Natural killer cell (primary cell): Measurements from ENCODE around the gene ALCAM. TPM values are rescaled to one million over a fixed set of nuclear protein-coding genes. Genes with fewer than 3 reads are reported as not detected.

Experiments
- ATAC-seq, 3 donors: fragments of 150-1000 bp in 2 of 3; fragments of 200-7000 bp in 1 of 3; cut with Tn5 transposase; 1 replicate in 1 of 3; 2 replicates in 2 of 3; pipeline ENCODE4 v1.10.0; 2021; ENCODE audit warnings: mild to moderate bottlenecking in 2 of 3, moderate library complexity in 2 of 3
- DNase-seq, 2 donors: peaks; one replicate each; pipeline versions ENCODE4 v3.0.0 to v3.0.0-alpha.2; 2013 to 2021; ENCODE audit warnings: mixed read lengths in 1 of 2
- H3K27ac ChIP-seq: one replicate; pipeline ENCODE4 v1.5.1; 2013; ENCODE audit warnings: mild to moderate bottlenecking, low read length
- H3K27me3 ChIP-seq: one replicate; pipeline ENCODE4 v1.6.1; 2013; ENCODE audit warnings: low read length; ENCODE audit not compliant: control insufficient read depth, insufficient read depth
- H3K36me3 ChIP-seq: one replicate; pipeline ENCODE4 v1.6.1; 2013; ENCODE audit warnings: low read length; ENCODE audit not compliant: control insufficient read depth, insufficient read depth
- H3K4me1 ChIP-seq: one replicate; pipeline ENCODE4 v1.6.1; 2013; ENCODE audit warnings: low read length; ENCODE audit not compliant: control insufficient read depth, insufficient read depth
- H3K4me3 ChIP-seq: one replicate; pipeline ENCODE4 v1.5.1; 2013; ENCODE audit warnings: low read length
- H3K9me3 ChIP-seq: one replicate; pipeline ENCODE4 v1.6.1; 2013; ENCODE audit warnings: low read length; ENCODE audit not compliant: control insufficient read depth, insufficient read depth
- H3K27ac Mint-ChIP-seq, 2 donors: one replicate each; pipeline ENCODE4 v1.8.0; 2022; ENCODE audit warnings: mild to moderate bottlenecking in 2 of 2, mixed read lengths in 2 of 2, moderate library complexity in 1 of 2
- H3K27me3 Mint-ChIP-seq, 2 donors: one replicate each; pipeline ENCODE4 v1.8.0; 2022; ENCODE audit warnings: low read depth in 2 of 2, mixed read lengths in 2 of 2
- H3K36me3 Mint-ChIP-seq: one replicate; pipeline ENCODE4 v1.8.0; 2022; ENCODE audit warnings: mixed read lengths
- H3K4me1 Mint-ChIP-seq, 2 donors: one replicate each; pipeline ENCODE4 v1.8.0; 2022; ENCODE audit warnings: mixed read lengths in 2 of 2
- H3K4me3 Mint-ChIP-seq: one replicate; pipeline ENCODE4 v1.8.0; 2022; ENCODE audit warnings: mild to moderate bottlenecking, moderate library complexity, mixed read lengths
- H3K9me3 Mint-ChIP-seq, 2 donors: one replicate each; pipeline ENCODE4 v1.8.0; 2022; ENCODE audit warnings: mixed read lengths in 2 of 2
- WGBS: methylation state at CpG from one replicate; pipeline ENCODE4 v1.1.7; 2013; ENCODE audit warnings: missing lambda C conversion rate; ENCODE audit not compliant: insufficient coverage; 5-methylcytosine and 5-hydroxymethylcytosine counted together
- intact Hi-C: fragments of 100-400 bp; cut with micrococcal nuclease; formaldehyde crosslinking; loops from one replicate; pipeline ENCODE4 v1.14.2; 2022
- total RNA-seq, 4 donors: library from RNA; stranded (reverse); fragments of 120-200 nt in 1 of 4; gene quantifications; one replicate each; pipeline versions ENCODE4 v1.2.3 to v1.2.4, GENCODE V29; 2013 to 2022
- TF ChIP-seq, protein P1 (sequence below): fragments of 200-600 bp; IDR thresholded peaks from one replicate; pipeline ENCODE4 v1.8.0; 2022; ENCODE audit warnings: antibody characterized with exemption

Gene ALCAM
- total RNA-seq, 3 donors from 2014 or later (not counting 1 experiment from before 2014, with no cell fraction given) = 1.5 to 3.0 (median 1.5) TPM

DNA sequence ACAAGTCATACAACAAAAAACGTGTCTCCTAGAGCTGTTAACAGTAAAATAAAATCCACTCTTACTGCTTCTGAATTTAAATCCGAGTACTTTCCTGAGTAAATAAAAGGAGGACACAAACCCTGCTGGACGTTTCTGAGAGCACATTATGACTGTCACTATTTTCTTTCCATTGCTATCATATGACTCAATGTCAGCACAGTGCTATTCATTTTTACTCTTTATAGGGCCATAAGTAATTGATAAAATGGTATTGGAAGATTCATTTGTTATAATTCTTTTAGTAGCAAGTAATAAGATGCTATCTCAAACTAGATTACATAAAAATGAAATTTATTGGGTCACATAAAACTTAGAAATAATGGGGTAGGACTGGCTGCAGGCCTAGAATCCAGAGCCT lies 68.6 kb downstream of the ALCAM start:
- no peaks in the 10 kb centered on the region for H3K4me1 Mint-ChIP-seq
- Histone ChIP-seq H3K4me1 (no peaks in the 10 kb centered on the region), H3K9me3 (no peaks in the 10 kb centered on the region), H3K27ac (no peak overlapping the region), H3K4me3 (no peak overlapping the region), H3K27me3 (no peaks in the 10 kb centered on the region), H3K36me3 (no peaks in the 10 kb centered on the region)
- H3K36me3 Mint-ChIP-seq = no peaks in the 10 kb centered on the region
- TF ChIP-seq, protein P1, sequence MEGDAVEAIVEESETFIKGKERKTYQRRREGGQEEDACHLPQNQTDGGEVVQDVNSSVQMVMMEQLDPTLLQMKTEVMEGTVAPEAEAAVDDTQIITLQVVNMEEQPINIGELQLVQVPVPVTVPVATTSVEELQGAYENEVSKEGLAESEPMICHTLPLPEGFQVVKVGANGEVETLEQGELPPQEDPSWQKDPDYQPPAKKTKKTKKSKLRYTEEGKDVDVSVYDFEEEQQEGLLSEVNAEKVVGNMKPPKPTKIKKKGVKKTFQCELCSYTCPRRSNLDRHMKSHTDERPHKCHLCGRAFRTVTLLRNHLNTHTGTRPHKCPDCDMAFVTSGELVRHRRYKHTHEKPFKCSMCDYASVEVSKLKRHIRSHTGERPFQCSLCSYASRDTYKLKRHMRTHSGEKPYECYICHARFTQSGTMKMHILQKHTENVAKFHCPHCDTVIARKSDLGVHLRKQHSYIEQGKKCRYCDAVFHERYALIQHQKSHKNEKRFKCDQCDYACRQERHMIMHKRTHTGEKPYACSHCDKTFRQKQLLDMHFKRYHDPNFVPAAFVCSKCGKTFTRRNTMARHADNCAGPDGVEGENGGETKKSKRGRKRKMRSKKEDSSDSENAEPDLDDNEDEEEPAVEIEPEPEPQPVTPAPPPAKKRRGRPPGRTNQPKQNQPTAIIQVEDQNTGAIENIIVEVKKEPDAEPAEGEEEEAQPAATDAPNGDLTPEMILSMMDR = no peak
- no peaks in the 10 kb centered on the region for H3K27me3 Mint-ChIP-seq
- WGBS = 90% methylated on average over 3 of the region's 3 CpGs
- intact Hi-C loops = no loop called here
- H3K9me3 Mint-ChIP-seq = peaks cover 0 to 2% of the 10 kb centered on the region in 2 donors
- ATAC-seq (no peak), DNase-seq (no peak)
- H3K4me3 Mint-ChIP-seq = no peak overlapping the region
- no peak overlapping the region for H3K27ac Mint-ChIP-seq

DNA sequence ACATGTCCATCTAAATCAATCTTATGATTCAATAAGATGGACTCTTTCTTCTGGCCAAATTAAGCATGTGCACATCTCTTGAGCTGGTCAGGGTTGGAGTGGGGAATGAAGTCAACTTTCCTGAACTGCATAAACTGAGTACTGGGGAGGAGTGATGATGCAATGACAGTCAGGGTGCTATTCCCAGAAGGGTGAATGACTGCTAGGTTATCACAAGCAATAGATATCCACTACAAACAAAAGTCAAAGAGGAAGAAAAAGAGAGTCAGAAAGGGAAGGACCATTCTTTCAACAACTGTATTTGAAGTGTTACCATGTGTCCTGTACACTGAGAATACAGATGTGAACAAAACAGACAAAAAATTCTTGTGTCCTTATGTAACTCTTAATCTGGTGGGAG lies 70.0 kb downstream of the ALCAM start:
- no peaks in the 10 kb centered on the region for H3K36me3 Mint-ChIP-seq
- H3K36me3 ChIP-seq = no peaks in the 10 kb centered on the region
- no peak overlapping the region for H3K27ac ChIP-seq
- H3K4me1 Mint-ChIP-seq = no peaks in the 10 kb centered on the region
- ATAC-seq (no peak), DNase-seq (no peak)
- H3K9me3 ChIP-seq = no peaks in the 10 kb centered on the region
- no peak overlapping the region for H3K27ac Mint-ChIP-seq
- H3K27me3 Mint-ChIP-seq = no peaks in the 10 kb centered on the region
- TF ChIP-seq, protein P1 = no peak
- H3K4me3 ChIP-seq = no peak overlapping the region
- no peaks in the 10 kb centered on the region for H3K27me3 ChIP-seq
- intact Hi-C loops = no loop called here
- peaks cover 0 to 2% of the 10 kb centered on the region in 2 donors for H3K9me3 Mint-ChIP-seq
- H3K4me3 Mint-ChIP-seq = no peak overlapping the region
- H3K4me1 ChIP-seq = no peaks in the 10 kb centered on the region

DNA sequence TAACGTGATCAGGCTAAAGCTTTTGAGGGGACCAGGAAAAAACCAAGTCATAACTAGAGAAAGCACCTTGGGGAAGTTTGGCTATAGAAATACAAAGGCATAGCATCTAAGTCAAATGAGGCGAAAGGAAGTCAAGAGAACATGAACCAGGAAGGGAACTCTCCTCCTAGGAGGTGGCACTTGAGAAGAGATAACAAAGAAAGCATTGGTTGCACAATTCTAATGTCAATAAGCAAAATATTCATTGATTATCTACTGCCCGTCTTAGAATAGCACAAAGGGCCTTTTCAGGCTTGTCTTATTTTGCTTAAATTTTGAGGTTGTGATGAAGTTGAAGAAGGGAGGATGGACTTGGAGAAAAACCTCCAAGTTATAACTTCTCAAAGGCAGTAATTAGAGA lies 73.4 kb downstream of the ALCAM start:
- no peaks in the 10 kb centered on the region for H3K27me3 ChIP-seq
- no peaks in the 10 kb centered on the region for H3K36me3 Mint-ChIP-seq
- H3K4me1 Mint-ChIP-seq = no peaks in the 10 kb centered on the region
- no peaks in the 10 kb centered on the region for H3K9me3 ChIP-seq
- no peaks in the 10 kb centered on the region for H3K27me3 Mint-ChIP-seq
- H3K4me3 Mint-ChIP-seq = no peak overlapping the region
- H3K4me3 ChIP-seq = no peak overlapping the region
- H3K27ac ChIP-seq = no peak overlapping the region
- ATAC-seq (no peak), DNase-seq (no peak)
- 90% methylated on average over 1 of the region's 3 CpGs for WGBS
- no peak overlapping the region for H3K27ac Mint-ChIP-seq
- intact Hi-C loops = no loop called here
- TF ChIP-seq, protein P1 = no peak
- no peaks in the 10 kb centered on the region for H3K36me3 ChIP-seq
- H3K4me1 ChIP-seq = no peaks in the 10 kb centered on the region
- peaks cover 0 to 2% of the 10 kb centered on the region in 2 donors for H3K9me3 Mint-ChIP-seq

DNA sequence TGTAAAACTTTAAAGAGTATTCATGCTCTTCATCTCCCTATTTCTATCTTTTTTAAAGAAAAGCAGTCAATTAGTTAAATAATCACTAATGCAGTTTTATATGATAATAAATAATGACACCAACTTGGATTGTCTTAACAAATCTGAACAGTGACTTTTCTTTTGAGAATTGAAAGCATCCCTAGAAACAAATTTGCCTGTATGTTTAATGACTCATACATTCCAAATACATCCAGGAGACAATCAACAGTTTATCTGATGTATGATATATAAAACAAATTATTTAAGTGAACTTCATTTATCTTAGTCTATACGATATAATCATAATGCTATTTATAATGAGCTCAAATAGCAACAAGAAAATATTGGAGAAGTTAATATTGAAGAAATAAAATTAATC lies 78.0 kb downstream of the ALCAM start:
- no peaks in the 10 kb centered on the region for H3K27me3 ChIP-seq
- H3K9me3 ChIP-seq = no peaks in the 10 kb centered on the region
- Mint-ChIP-seq H3K4me3 (no peak overlapping the region), H3K4me1 (no peaks in the 10 kb centered on the region), H3K27me3 (no peaks in the 10 kb centered on the region), H3K9me3 (no peaks in the 10 kb centered on the region), H3K27ac (no peak overlapping the region), H3K36me3 (no peaks in the 10 kb centered on the region)
- H3K27ac ChIP-seq = no peak overlapping the region
- intact Hi-C loops = no loop called here
- no peak overlapping the region for H3K4me3 ChIP-seq
- H3K36me3 ChIP-seq = no peaks in the 10 kb centered on the region
- no peaks in the 10 kb centered on the region for H3K4me1 ChIP-seq
- ATAC-seq = no peak
- no peak for DNase-seq
- TF ChIP-seq, protein P1 = no peak
- no CpG with 5 or more reads among the region's 1 CpG for WGBS
